ENCODE measurements around the gene TMED4. TPM values are rescaled to one million over a fixed set of nuclear protein-coding genes. Genes with fewer than 3 reads are reported as not detected.

Gene TMED4
- total and polyA plus RNA-seq, 2 of the 13 experiments (the other 11 are each of a cell fraction or from before 2014, with no cell fraction given) = 81.4 to 109 TPM

GRCh38 chr7:44581879-44582603 is at the start of gene TMED4 (continued):
- TF ChIP-seq HIC2 (CRISPR knock-in tag; IDR thresholded peaks at IDR 0.05; ENCODE audit: low read depth) (no peak), RARA (CRISPR knock-in tag; IDR thresholded peaks at IDR 0.05) (no peak; the same call in 1 of the 2 replicates), ZNF768 (CRISPR knock-in tag; IDR thresholded peaks at IDR 0.05) (peak; percentile 37), ZNF468 (CRISPR knock-in tag; IDR thresholded peaks at IDR 0.05) (no peak), ZNF3 (CRISPR knock-in tag; IDR thresholded peaks at IDR 0.05) (no peak), ZNF703 (CRISPR knock-in tag; IDR thresholded peaks at IDR 0.05; ENCODE audit: borderline replicate concordance) (0 out of 2 replicates have a peak, but pooled peaks have one; percentile 60), HNRNPUL1 (IDR thresholded peaks at IDR 0.05; ENCODE audit: low read depth, low read length) (no peak), HOMEZ (CRISPR knock-in tag; IDR thresholded peaks at IDR 0.05; ENCODE audit: low read depth) (no peak), ATF3 (CRISPR knock-in tag; IDR thresholded peaks at IDR 0.05) (peak; percentile 25; the same call in 1 of the 2 replicates), ZNF24 (IDR thresholded peaks at IDR 0.05) (no peak), ATF7 (IDR thresholded peaks at IDR 0.05) (no peak), ATF7 (CRISPR knock-in tag; IDR thresholded peaks at IDR 0.05) (no peak), PHF20 (CRISPR knock-in tag; IDR thresholded peaks at IDR 0.05) (peak; percentile 79), ZNF441 (CRISPR knock-in tag; IDR thresholded peaks at IDR 0.05; ENCODE audit: borderline replicate concordance) (0 out of 2 replicates have a peak, but pooled peaks have one; percentile 57), U2AF2 (IDR thresholded peaks at IDR 0.05; ENCODE audit: low read depth, low read length) (no peak), U2AF1 (optimal IDR thresholded peaks at IDR 0.05; ENCODE audit: low read depth, low read length) (no peak), RFX3 (CRISPR knock-in tag; IDR thresholded peaks at IDR 0.05) (no peak), ZNF614 (CRISPR knock-in tag; IDR thresholded peaks at IDR 0.05; ENCODE audit: borderline replicate concordance) (0 out of 2 replicates have a peak, but pooled peaks have one; percentile 47), ADNP (CRISPR knock-in tag; IDR thresholded peaks at IDR 0.05) (no peak), ZNF331 (CRISPR knock-in tag; IDR thresholded peaks at IDR 0.05) (peak; percentile 20; the same call in 1 of the 2 replicates)
- TF ChIP-seq, protein P1, sequence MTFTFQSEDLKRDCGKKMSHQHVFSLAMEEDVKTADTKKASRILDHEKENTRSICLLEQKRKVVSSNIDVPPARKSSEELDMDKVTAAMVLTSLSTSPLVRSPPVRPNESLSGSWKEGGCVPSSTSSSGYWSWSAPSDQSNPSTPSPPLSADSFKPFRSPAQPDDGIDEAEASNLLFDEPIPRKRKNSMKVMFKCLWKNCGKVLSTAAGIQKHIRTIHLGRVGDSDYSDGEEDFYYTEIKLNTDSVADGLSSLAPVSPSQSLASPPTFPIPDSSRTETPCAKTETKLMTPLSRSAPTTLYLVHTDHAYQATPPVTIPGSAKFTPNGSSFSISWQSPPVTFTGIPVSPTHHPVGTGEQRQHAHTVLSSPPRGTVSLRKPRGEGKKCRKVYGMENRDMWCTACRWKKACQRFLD (CRISPR knock-in tag; IDR thresholded peaks at IDR 0.05; ENCODE audit: borderline replicate concordance) = peak; percentile 93; the same call in 1 of the 2 replicates
- TF ChIP-seq, protein P2, sequence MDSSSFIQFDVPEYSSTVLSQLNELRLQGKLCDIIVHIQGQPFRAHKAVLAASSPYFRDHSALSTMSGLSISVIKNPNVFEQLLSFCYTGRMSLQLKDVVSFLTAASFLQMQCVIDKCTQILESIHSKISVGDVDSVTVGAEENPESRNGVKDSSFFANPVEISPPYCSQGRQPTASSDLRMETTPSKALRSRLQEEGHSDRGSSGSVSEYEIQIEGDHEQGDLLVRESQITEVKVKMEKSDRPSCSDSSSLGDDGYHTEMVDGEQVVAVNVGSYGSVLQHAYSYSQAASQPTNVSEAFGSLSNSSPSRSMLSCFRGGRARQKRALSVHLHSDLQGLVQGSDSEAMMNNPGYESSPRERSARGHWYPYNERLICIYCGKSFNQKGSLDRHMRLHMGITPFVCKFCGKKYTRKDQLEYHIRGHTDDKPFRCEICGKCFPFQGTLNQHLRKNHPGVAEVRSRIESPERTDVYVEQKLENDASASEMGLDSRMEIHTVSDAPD (CRISPR knock-in tag; IDR thresholded peaks at IDR 0.05) = no peak; the same call in 1 of the 2 replicates
